ENCODE measurements around the gene WDR18. TPM values are rescaled to one million over a fixed set of nuclear protein-coding genes. Genes with fewer than 3 reads are reported as not detected.
A peak's percentile ranks its signal among the peaks of the same experiment; 100 is the strongest.

WDR18 gene
- total RNA-seq, 2 experiments from 2014 or later, result 45.1 to 54.3 TPM

- H3K27ac Mint-ChIP-seq, result no peak overlapping the region
These were observed 22.7 kb downstream of the WDR18 start for GRCh38 chr19:1006711-1007398.

DNA sequence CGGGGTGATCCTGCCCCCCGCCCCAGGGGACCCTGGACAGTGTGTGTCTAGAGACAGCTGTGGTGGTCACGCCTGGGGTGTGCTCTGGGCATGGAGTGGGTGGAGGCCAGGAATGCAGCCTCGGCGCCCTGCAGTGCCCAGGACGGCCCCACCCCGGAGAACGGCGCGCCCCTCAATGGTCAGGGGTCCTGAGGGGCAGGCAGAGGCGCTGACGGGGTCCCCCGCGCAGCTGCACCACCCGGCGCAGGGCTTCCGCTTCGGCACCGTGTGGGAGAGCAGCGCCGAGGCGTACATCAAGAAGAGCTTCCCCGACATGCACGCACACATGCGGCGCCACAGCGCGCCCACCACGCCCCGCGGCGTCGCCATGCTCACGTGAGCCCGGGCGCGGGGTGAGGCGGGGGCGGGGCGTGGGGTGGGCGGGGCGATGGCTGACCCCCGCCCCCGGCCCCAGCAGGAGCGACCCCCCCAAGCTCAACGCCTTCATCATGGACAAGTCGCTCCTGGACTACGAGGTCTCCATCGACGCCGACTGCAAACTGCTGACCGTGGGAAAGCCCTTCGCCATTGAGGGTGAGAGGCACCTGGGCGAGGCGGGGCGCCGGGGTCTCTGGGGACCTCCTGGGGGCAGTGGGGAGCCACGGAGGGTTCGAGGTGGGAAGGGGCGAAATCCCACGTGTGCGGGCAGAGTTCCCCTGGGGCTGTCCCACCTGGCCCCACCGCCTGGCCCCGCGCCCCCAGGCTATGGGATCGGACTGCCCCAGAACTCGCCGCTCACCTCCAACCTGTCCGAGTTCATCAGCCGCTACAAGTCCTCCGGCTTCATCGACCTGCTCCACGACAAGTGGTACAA is 23.5 kb downstream of the WDR18 start:
- no peak overlapping the region for H3K4me3 Mint-ChIP-seq
- peaks cover 1% of the 10 kb centered on the region for H3K27me3 Mint-ChIP-seq
- no peaks in the 10 kb centered on the region for H3K9me3 Mint-ChIP-seq
- no peak overlapping the region for H3K27ac Mint-ChIP-seq
- POLR2A ChIA-PET, result no interaction called here
- H3K36me3 Mint-ChIP-seq, result peaks cover 3% of the 10 kb centered on the region
- DNase-seq (no peak), ATAC-seq (ENCODE audit: low read depth) (no peak)
- peaks cover 2% of the 10 kb centered on the region for H3K4me1 Mint-ChIP-seq

More at GRCh38 chr19:1006711-1007398, 22.7 kb downstream of the WDR18 start:
- Mint-ChIP-seq H3K36me3 (peaks cover 3% of the 10 kb centered on the region), H3K27me3 (peaks cover 4% of the 10 kb centered on the region), H3K4me1 (peaks cover 2% of the 10 kb centered on the region), H3K4me3 (no peak overlapping the region), H3K9me3 (no peaks in the 10 kb centered on the region)
- POLR2A ChIA-PET, result no interaction called here
- ATAC-seq (ENCODE audit: low read depth) (no peak), DNase-seq (no peak)

- POLR2A ChIA-PET, result no interaction called here
- H3K4me3 Mint-ChIP-seq, result no peak overlapping the region
- peaks cover 2% of the 10 kb centered on the region for H3K4me1 Mint-ChIP-seq
These were observed 24.3 kb downstream of the WDR18 start for GRCh38 chr19:1008268-1009040.

DNA sequence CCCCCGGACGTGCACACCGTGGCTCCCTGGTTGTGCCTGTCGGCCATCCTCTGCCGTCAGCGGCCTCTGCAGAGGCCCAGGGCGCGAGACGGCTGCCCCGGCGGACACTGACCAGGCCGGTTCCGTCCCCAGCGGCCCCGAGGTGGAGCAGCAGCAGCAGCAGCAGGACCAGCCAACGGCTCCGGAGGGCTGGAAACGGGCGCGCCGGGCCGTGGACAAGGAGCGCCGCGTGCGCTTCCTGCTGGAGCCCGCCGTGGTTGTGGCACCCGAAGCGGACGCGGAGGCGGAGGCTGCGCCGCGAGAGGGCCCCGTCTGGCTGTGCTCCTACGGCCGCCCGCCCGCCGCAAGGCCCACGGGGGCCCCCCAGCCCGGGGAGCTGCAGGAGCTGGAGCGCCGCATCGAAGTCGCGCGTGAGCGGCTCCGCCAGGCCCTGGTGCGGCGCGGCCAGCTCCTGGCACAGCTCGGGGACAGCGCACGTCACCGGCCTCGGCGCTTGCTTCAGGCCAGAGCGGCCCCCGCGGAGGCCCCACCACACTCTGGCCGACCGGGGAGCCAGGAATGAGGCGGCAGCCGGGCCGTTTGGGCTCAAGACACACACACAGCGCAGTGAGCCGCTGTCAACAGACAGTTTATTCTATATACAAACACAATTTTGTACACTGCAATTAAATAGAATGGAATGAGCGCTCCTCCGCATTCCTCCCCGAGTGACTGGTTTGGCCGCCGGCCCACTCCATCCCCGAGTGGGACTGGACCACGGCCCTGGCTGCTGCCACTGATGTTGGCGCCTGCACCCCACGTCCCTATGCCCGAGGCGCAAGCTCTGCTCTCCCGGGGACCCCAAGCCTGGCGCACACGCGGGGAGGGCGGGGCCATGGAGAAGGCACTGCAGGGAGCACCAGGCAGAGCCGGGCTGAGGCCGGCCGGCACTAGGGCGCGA is 25.2 kb downstream of the WDR18 start:
- Mint-ChIP-seq H3K4me1 (peaks cover 2% of the 10 kb centered on the region), H3K4me3 (no peak overlapping the region), H3K9me3 (no peaks in the 10 kb centered on the region), H3K27ac (no peak overlapping the region), H3K36me3 (peaks cover 3% of the 10 kb centered on the region), H3K27me3 (no peaks in the 10 kb centered on the region)
- ATAC-seq (ENCODE audit: low read depth) (no peak), DNase-seq (no peak)
- POLR2A ChIA-PET, result no interaction called here

More at GRCh38 chr19:1008268-1009040, 24.3 kb downstream of the WDR18 start:
- Mint-ChIP-seq H3K9me3 (no peaks in the 10 kb centered on the region), H3K27me3 (no peaks in the 10 kb centered on the region), H3K27ac (peak overlapping the region; percentile 42), H3K36me3 (peaks cover 3% of the 10 kb centered on the region)
- ATAC-seq (ENCODE audit: low read depth) (peak; percentile 4), DNase-seq (no peak)

DNA sequence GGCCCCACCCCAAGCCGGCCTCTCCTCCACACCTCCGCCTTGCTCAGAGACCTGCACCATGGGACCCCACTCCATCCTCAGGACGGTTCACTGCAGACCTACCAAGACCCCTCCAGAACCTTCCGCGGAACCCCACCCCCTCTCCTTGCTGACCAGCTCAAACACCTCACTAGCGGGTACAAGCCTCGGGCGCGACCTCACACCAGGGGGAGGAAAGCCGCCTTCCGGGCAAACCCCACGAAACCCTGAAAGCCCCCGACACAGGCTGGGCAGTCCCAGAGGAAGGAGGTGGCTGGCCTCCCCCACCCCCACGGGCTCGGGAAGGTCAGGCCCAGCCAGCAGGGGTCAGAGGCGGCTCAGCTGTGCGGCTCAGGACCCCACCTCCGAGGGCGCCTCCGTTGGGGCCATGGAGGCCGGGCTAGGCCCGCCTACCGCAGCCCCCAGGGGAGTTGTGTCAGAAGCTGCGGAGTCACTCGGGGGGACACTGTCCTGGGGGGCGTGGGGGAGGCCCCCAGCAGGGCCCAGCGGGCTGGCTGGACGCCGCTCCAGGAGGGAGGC is 25.9 kb downstream of the WDR18 start:
- POLR2A ChIA-PET, result no interaction called here
- ATAC-seq (ENCODE audit: low read depth) (no peak), DNase-seq (no peak)
- Mint-ChIP-seq H3K27me3 (no peaks in the 10 kb centered on the region), H3K36me3 (peaks cover 3% of the 10 kb centered on the region), H3K9me3 (no peaks in the 10 kb centered on the region), H3K4me1 (peaks cover 2% of the 10 kb centered on the region), H3K4me3 (no peak overlapping the region), H3K27ac (no peak overlapping the region)

DNA sequence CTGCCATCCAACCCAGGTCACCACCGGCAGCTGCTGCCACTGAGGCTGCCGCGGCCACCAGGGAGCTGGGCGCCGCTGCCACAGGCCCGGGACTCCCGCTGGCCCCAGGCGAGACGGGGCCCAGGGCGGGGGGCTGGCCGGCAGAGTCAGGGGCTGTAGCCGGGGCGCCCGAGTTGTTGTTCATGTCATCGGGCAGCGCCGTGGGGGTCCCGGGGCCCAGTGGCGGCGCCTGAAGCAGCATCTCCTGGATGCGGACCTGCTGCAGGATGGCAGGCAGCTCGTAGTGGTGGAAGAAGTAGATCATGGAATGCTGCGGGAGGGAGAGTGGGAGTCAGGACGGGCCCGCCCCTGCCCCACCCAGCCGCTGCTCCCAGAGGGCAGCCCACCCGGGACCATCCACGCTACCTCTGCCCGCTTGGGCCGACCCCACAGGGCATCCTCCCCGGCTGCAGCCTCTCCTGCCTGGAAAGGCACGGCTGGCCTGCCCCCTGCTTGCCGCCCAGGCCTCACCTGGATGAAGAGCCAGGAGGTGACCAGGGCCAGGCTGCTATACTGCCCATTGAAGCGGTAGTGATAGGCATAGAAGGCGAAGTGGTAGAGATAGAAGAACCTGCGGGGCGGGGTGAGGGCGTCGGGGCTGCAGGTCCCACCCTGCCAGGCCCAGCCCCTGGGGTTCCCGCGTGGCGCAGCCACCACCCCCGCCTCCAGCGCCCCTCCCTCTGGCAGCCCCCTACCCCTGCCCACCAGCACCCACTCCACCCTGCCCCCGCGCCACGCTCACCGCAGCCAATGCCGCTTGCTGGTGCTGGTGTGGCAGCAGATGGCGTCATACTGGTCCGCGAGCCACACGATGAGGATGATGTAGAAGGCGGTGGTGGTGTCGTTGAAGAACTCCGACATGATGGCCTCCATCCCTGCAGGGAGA is 26.7 kb downstream of the WDR18 start:
- Mint-ChIP-seq H3K36me3 (peaks cover 3% of the 10 kb centered on the region), H3K27ac (no peak overlapping the region), H3K9me3 (no peaks in the 10 kb centered on the region), H3K4me1 (peaks cover 2% of the 10 kb centered on the region), H3K27me3 (no peaks in the 10 kb centered on the region), H3K4me3 (no peak overlapping the region)
- POLR2A ChIA-PET, result no interaction called here
- no peak for ATAC-seq (ENCODE audit: low read depth)
- DNase-seq, result no peak

DNA sequence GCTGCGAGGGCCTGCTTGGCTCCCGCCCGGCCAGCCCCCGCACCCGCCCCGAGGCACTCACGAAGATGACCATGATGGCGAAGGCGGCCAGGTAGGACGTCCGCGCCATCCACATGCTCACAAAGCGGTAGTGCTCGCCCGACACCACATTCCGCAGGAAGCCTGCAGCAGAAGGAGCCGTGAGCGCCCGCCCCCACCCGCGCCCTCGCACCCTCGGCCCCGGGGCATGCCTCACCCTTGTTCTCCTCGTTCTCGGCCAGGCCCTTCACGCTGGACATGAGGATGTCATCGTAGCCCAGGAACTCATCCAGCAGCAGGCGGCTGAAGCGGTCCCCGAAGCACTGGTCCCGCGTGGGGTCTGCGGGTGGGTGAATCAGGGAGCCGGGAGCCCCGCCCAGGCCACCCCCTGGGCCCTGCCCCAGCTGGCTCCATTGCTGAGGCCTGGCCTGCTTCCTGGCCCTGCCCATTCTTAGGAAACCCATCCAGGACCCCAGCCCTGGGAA is 27.7 kb downstream of the WDR18 start:
- POLR2A ChIA-PET, result no interaction called here
- ATAC-seq (ENCODE audit: low read depth) (no peak), DNase-seq (no peak)
- no peak overlapping the region for H3K27ac Mint-ChIP-seq
- peaks cover 3% of the 10 kb centered on the region for H3K36me3 Mint-ChIP-seq
- H3K4me1 Mint-ChIP-seq, result peaks cover 3% of the 10 kb centered on the region
- H3K27me3 Mint-ChIP-seq, result no peaks in the 10 kb centered on the region
- H3K9me3 Mint-ChIP-seq, result no peaks in the 10 kb centered on the region
- H3K4me3 Mint-ChIP-seq, result no peak overlapping the region

- Mint-ChIP-seq H3K4me3 (no peak overlapping the region), H3K36me3 (peaks cover 3% of the 10 kb centered on the region), H3K27ac (no peak overlapping the region), H3K27me3 (no peaks in the 10 kb centered on the region), H3K9me3 (no peaks in the 10 kb centered on the region), H3K4me1 (peaks cover 2% of the 10 kb centered on the region)
- POLR2A ChIA-PET, result no interaction called here
- DNase-seq (no peak), ATAC-seq (ENCODE audit: low read depth) (no peak)
These were observed 28.2 kb downstream of the WDR18 start for GRCh38 chr19:1012334-1012733.

GRCh38 chr19:1013218-1013617 is 29.1 kb downstream of the WDR18 start:
- Mint-ChIP-seq H3K4me3 (no peak overlapping the region), H3K9me3 (no peaks in the 10 kb centered on the region), H3K36me3 (peaks cover 3% of the 10 kb centered on the region), H3K27me3 (no peaks in the 10 kb centered on the region), H3K4me1 (peaks cover 9% of the 10 kb centered on the region), H3K27ac (no peak overlapping the region)
- ATAC-seq (ENCODE audit: low read depth) (no peak), DNase-seq (no peak)
- POLR2A ChIA-PET, result no interaction called here

- H3K9me3 Mint-ChIP-seq, result no peaks in the 10 kb centered on the region
- peaks cover 11% of the 10 kb centered on the region for H3K4me1 Mint-ChIP-seq
- POLR2A ChIA-PET, result no interaction called here
- ATAC-seq (ENCODE audit: low read depth), result no peak
- H3K4me3 Mint-ChIP-seq, result no peak overlapping the region
- DNase-seq, result no peak
- H3K27ac Mint-ChIP-seq, result no peak overlapping the region
- H3K36me3 Mint-ChIP-seq, result peaks cover 3% of the 10 kb centered on the region
- no peaks in the 10 kb centered on the region for H3K27me3 Mint-ChIP-seq
These were observed 30.3 kb downstream of the WDR18 start for GRCh38 chr19:1014161-1015060.
